K562 (cell line): ENCODE measurements around the gene DYNC2I2. TPM values are rescaled to one million over a fixed set of nuclear protein-coding genes. Genes with fewer than 3 reads are reported as not detected.
A peak's percentile ranks its signal among the peaks of the same experiment; 100 is the strongest.
"Not testable (repeated sequence)": the region's sequence is repeated elsewhere in the genome, so short reads cannot be mapped to it uniquely, and the experiment has no call there.

ENCODE experiments used
- ATAC-seq: fragments of 200-7000 bp; cut with Tn5 transposase; 3 replicates; pipeline ENCODE4 v1.9.1; 2020; ENCODE audit warnings: moderate library complexity
- BruUV-seq: library from RNA; stranded (reverse); fragments of 400-500 nt; replicated peaks from 2 replicates; lab custom pipeline; 2021; lab: Mats Ljungman, UMichigan
- CTCF ChIA-PET: fragments of 300-600 bp; formaldehyde crosslinking; extraction: SDS; loops from one replicate; lab custom pipeline; 2021; ENCODE audit warnings: low intra/inter-chr PET ratio; lab: Yijun Ruan, JAX
- POLR2A ChIA-PET: fragments of 300-600, 350-650 bp; sonication (Branson Sonifier 250); formaldehyde crosslinking; extraction: SDS; loops from one replicate; lab custom pipeline; 2021; ENCODE audit warnings: antibody characterized with exemption, inconsistent platforms; lab: Yijun Ruan, JAX
- DNase-seq, 4 experiments: peaks; one replicate each; pipeline versions ENCODE4 v3.0.0 to v3.0.0-alpha.2; 2011 to 2018; ENCODE audit warnings: low spot score in 3 of 4, mixed read lengths in 3 of 4; ENCODE audit errors: extremely low read depth in 1 of 4
- FAIRE-seq: peaks from 2 replicates; lab custom pipeline; 2011; peaks lifted over from hg19 to GRCh38; lab: Jason Lieb, UNC
- H2AFZ ChIP-seq: 2 replicates; pipeline ENCODE4 v1.6.0; 2011; ENCODE audit warnings: low read depth, low read length, control low read depth, inconsistent platforms
- H3K27ac ChIP-seq: fragments of 200-600 bp; 3 replicates; pipeline ENCODE4 v1.8.0; 2011; ENCODE audit warnings: low read depth, mild to moderate bottlenecking, control low read depth, inconsistent platforms, low read length, moderate library complexity, mixed read lengths; ENCODE audit errors: extremely low read depth
- H3K27me3 ChIP-seq, 2 experiments: fragments of 300-600 bp in 1 of 2; 2 replicates in 1 of 2; 3 replicates in 1 of 2; pipeline versions ENCODE4 v1.6.0 to v1.8.0; 2011; ENCODE audit warnings: inconsistent platforms in 2 of 2, low read length in 2 of 2, mild to moderate bottlenecking in 1 of 2, mixed read lengths in 1 of 2, moderate library complexity in 1 of 2; ENCODE audit not compliant: control insufficient read depth in 2 of 2, insufficient read depth in 2 of 2
- H3K36me3 ChIP-seq: fragments of 300-600 bp; 3 replicates; pipeline ENCODE4 v1.8.0; 2011; ENCODE audit warnings: mild to moderate bottlenecking, low read length, inconsistent platforms; ENCODE audit not compliant: control insufficient read depth, insufficient read depth
- H3K4me1 ChIP-seq, 2 experiments: fragments of 200-600 bp in 1 of 2; replicated peaks in 1 of 2; 2 replicates in 1 of 2; 3 replicates in 1 of 2; pipeline versions ENCODE4 v1.5.1 to v1.8.0; 2011; ENCODE audit warnings: inconsistent platforms in 2 of 2, low read length in 2 of 2, mild to moderate bottlenecking in 1 of 2, mixed read lengths in 1 of 2, moderate library complexity in 1 of 2; ENCODE audit not compliant: control insufficient read depth in 2 of 2, insufficient read depth in 2 of 2
- H3K4me2 ChIP-seq: 2 replicates; pipeline ENCODE4 v1.6.1; 2011; ENCODE audit warnings: low read length, control low read depth, inconsistent platforms, mixed read lengths; ENCODE audit not compliant: insufficient read depth
- H3K4me3 ChIP-seq: fragments of 200-600 bp; sonication (generic), shearing (Covaris generic); 2 replicates; pipeline ENCODE4 v1.5.1; 2016; ENCODE audit warnings: control low read depth, inconsistent platforms
- H3K79me2 ChIP-seq: fragments of 200-600 bp; 3 replicates; pipeline ENCODE4 v1.8.0; 2011; ENCODE audit warnings: low read length, inconsistent platforms; ENCODE audit not compliant: control insufficient read depth, insufficient read depth
- H3K9ac ChIP-seq, 2 experiments: 2 replicates each; pipeline versions ENCODE4 v1.6.0 to v1.6.1; 2011; ENCODE audit warnings: low read depth in 2 of 2, low read length in 2 of 2, control low read depth in 1 of 2, inconsistent platforms in 1 of 2, mild to moderate bottlenecking in 1 of 2, mixed read lengths in 1 of 2; ENCODE audit not compliant: insufficient read depth in 1 of 2
- H3K9me1 ChIP-seq: one replicate; pipeline ENCODE4 v1.6.0; 2011; ENCODE audit warnings: inconsistent platforms, mild to moderate bottlenecking, low read length, moderate library complexity; ENCODE audit not compliant: control insufficient read depth, insufficient read depth
- H3K9me3 ChIP-seq: replicated peaks from 2 replicates; pipeline ENCODE4 v1.5.1; 2011; ENCODE audit warnings: low read depth, low read length, inconsistent platforms; ENCODE audit not compliant: control insufficient read depth, insufficient read depth
- H4K20me1 ChIP-seq: replicated peaks from 2 replicates; pipeline ENCODE4 v1.6.1; 2011; ENCODE audit warnings: low read length, inconsistent platforms, mixed read lengths; ENCODE audit not compliant: control insufficient read depth, insufficient read depth
- BCOR ChIP-seq: fragments of 450-650 bp; IDR thresholded peaks from 2 replicates; pipeline ENCODE4 v1.6.1; 2016
- PTBP1 ChIP-seq: fragments of 200-400 bp; formaldehyde crosslinking; IDR thresholded peaks from 2 replicates; pipeline ENCODE4 v1.6.1; 2017; ENCODE audit warnings: low read depth, low read length
- SMARCA5 ChIP-seq: fragments of 450-650 bp; IDR thresholded peaks from 2 replicates; pipeline ENCODE4 v1.6.1; 2016
- ZFX ChIP-seq: sonication (generic); formaldehyde crosslinking; IDR thresholded peaks from 2 replicates; pipeline ENCODE4 v1.8.0; 2022; ENCODE audit warnings: mild to moderate bottlenecking, missing genetic modification reagents, moderate library complexity
- ZNF121 ChIP-seq: sonication (generic); formaldehyde crosslinking; conservative IDR thresholded peaks from 2 replicates; pipeline ENCODE4 v1.8.0; 2022; ENCODE audit warnings: missing genetic modification reagents
- WGBS: fragments of 100-300 bp; shearing (Covaris generic); methylation state at CpG from one replicate; pipeline ENCODE4 v1.1.6; 2016; ENCODE audit warnings: low coverage, mixed read lengths; ENCODE audit not compliant: insufficient coverage; ENCODE audit errors: missing lambda C conversion rate; 5-methylcytosine and 5-hydroxymethylcytosine counted together
- in situ Hi-C: fragments of 300-500 bp; cut with MboI; formaldehyde crosslinking; loops from 4 replicates; pipeline ENCODE4 v1.15.0; 2018; ENCODE audit warnings: inconsistent platforms, mixed read lengths
- intact Hi-C: fragments of 100-400 bp; cut with micrococcal nuclease; formaldehyde crosslinking; loops from 2 replicates; pipeline ENCODE4 v1.14.2; 2022
- polyA plus RNA-seq, 8 experiments: library from polyadenylated mRNA; depleted of rRNA in 4 of 8; stranded (reverse) in 5 of 8; unstranded in 3 of 8; fragments of >200 nt; fragmentation: Nextera tagmentation in 2 of 8; fragmentation: Illumina TruSeq in 1 of 8; extraction: Ambion mirVana in 2 of 8; extraction: Trizol in 1 of 8; gene quantifications; 2 replicates each; pipeline versions ENCODE4 v1.2.1 to v1.2.3, GENCODE V29; 2011 to 2014; ENCODE audit warnings: inconsistent platforms in 1 of 8, missing spikeins in 1 of 8
- total RNA-seq, 7 experiments: library from RNA; depleted of rRNA in 6 of 7; stranded (reverse); fragments of >200 nt in 6 of 7; fragmentation: Illumina TruSeq in 2 of 7; extraction: Trizol in 2 of 7; gene quantifications; 2 replicates each; pipeline versions ENCODE4 v1.2.1 to v1.2.3, GENCODE V29; 2011 to 2021; ENCODE audit warnings: low replicate concordance in 1 of 7
- TF ChIP-seq, protein P1 (sequence below): sonication (generic); formaldehyde crosslinking; IDR thresholded peaks from 2 replicates; pipeline ENCODE4 v1.9.0; 2022; ENCODE audit warnings: mild to moderate bottlenecking, missing genetic modification reagents
- TF ChIP-seq, protein P2 (sequence below): sonication (generic); formaldehyde crosslinking; IDR thresholded peaks from 2 replicates; pipeline ENCODE4 v1.8.0; 2022; ENCODE audit warnings: missing genetic modification reagents, mild to moderate bottlenecking, moderate library complexity, borderline replicate concordance
- TF ChIP-seq, protein P3 (sequence below): sonication (generic); formaldehyde crosslinking; IDR thresholded peaks from 2 replicates; pipeline ENCODE4 v1.8.1; 2023; ENCODE audit warnings: mild to moderate bottlenecking, missing genetic modification reagents
- TF ChIP-seq, protein P4 (sequence below), 3 experiments: IDR thresholded peaks in 2 of 3; conservative IDR thresholded peaks in 1 of 3; 2 replicates each; pipeline ENCODE4 v1.5.1; 2011 to 2012; ENCODE audit warnings: low read length in 3 of 3, mild to moderate bottlenecking in 3 of 3, control low read depth in 2 of 3, improper control_type of control experiment in 1 of 3, inconsistent platforms in 1 of 3, low read depth in 1 of 3, mixed read lengths in 1 of 3, moderate library complexity in 1 of 3; ENCODE audit not compliant: insufficient read depth in 2 of 3

The DYNC2I2 gene
- total and polyA plus RNA-seq, 9 of the 15 experiments (the other 6 are each of a cell fraction or from before 2014, with no cell fraction given): 1.5 to 249 (median 70.0) TPM

DNA sequence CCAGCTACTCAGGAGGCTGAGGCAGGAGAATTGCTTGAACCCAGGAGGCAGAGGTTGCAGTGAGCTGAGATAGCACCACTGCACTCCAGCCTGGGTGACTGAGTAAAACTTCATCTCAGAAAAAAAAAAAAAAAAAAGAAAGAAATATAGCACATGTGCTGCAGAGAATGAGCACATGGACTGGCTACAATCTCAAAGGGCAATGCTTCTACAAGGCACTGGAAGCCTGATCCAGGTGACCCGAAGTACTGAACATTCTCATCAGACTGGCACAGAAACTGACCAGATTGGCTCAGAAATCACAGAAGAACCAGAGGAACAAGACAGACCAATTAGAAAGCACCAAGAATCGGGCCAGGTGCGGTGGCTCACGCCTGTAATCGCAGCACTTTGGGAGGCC is 4.8 kb downstream of the DYNC2I2 start:
- ChIA-PET POLR2A (interaction anchor here (2.0 kb wide), 1 partner anchor 1019 kb away, joined by 8 read pairs; no protein-coding TSS in a partner anchor), CTCF (no interaction called here)
- Histone ChIP-seq H3K9ac (peak overlapping the region in 1 of 2 experiments; percentile 18; a peak in 1 of 4 replicates), H3K27ac (no peak overlapping the region), H3K9me1 (no peaks in the 10 kb centered on the region), H3K4me1 (peaks cover 2 to 25% of the 10 kb centered on the region in 2 experiments; a peak in 3 of 5 replicates), H3K4me2 (no peak overlapping the region), H3K79me2 (peaks cover 46% of the 10 kb centered on the region), H3K4me3 (no peak overlapping the region), H2AFZ (no peak overlapping the region), H4K20me1 (no peaks in the 10 kb centered on the region), H3K36me3 (peaks cover 23% of the 10 kb centered on the region; the same call in 2 of the 3 replicates), H3K9me3 (no peaks in the 10 kb centered on the region), H3K27me3 (no peaks in the 10 kb centered on the region; a peak in 1 of 5 replicates)
- intact Hi-C loops: no loop called here
- in situ Hi-C loops: loop anchor here (5.0 kb wide), 1 partner anchor 1021 kb away; no protein-coding TSS in a partner anchor
- DNase-seq (no peak), FAIRE-seq (no peak), ATAC-seq (no peak)
- BruUV-seq: no TSS peak
- WGBS: 94% methylated on average over 5 of the region's 5 CpGs
- TF ChIP-seq, protein P1, sequence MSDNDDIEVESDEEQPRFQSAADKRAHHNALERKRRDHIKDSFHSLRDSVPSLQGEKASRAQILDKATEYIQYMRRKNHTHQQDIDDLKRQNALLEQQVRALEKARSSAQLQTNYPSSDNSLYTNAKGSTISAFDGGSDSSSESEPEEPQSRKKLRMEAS (CRISPR knock-in tag): peak; percentile 51
- no peak for TF ChIP-seq PTBP1

DNA sequence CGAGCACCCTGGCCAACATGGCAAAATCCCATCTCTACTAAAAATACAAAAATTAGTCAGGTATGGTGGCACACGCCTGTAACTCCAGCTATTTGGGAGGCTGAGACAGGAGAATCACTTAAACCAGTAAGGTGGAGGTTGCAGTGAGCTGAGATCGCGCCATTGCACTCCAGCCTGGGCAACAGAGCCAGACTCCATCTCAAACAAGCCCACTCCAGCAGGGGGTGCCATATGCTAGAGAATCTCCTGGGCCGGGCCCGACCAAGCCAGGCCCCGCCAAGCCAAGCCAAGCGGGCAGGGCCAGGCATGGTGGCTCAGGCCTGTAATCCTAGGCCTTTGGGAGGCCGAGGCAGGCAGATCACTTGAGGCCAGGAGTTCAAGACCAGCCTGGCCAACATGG is 8.4 kb downstream of the DYNC2I2 start:
- H3K27ac ChIP-seq: not testable (repeated sequence)
- TF ChIP-seq, protein P2, sequence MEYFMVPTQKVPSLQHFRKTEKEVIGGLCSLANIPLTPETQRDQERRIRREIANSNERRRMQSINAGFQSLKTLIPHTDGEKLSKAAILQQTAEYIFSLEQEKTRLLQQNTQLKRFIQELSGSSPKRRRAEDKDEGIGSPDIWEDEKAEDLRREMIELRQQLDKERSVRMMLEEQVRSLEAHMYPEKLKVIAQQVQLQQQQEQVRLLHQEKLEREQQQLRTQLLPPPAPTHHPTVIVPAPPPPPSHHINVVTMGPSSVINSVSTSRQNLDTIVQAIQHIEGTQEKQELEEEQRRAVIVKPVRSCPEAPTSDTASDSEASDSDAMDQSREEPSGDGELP (CRISPR knock-in tag): peak; percentile 42; the same call in 1 of the 2 replicates
- TF ChIP-seq SMARCA5 (peak; percentile 66; the same call in 1 of the 2 replicates), ZNF121 (CRISPR knock-in tag) (peak; percentile 99), ZFX (CRISPR knock-in tag) (peak; percentile 29; the same call in 1 of the 2 replicates), BCOR (peak; percentile 64; the same call in 1 of the 2 replicates)
- TF ChIP-seq, protein P3, sequence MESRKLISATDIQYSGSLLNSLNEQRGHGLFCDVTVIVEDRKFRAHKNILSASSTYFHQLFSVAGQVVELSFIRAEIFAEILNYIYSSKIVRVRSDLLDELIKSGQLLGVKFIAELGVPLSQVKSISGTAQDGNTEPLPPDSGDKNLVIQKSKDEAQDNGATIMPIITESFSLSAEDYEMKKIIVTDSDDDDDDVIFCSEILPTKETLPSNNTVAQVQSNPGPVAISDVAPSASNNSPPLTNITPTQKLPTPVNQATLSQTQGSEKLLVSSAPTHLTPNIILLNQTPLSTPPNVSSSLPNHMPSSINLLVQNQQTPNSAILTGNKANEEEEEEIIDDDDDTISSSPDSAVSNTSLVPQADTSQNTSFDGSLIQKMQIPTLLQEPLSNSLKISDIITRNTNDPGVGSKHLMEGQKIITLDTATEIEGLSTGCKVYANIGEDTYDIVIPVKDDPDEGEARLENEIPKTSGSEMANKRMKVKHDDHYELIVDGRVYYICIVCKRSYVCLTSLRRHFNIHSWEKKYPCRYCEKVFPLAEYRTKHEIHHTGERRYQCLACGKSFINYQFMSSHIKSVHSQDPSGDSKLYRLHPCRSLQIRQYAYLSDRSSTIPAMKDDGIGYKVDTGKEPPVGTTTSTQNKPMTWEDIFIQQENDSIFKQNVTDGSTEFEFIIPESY (CRISPR knock-in tag): peak; percentile 100
- TF ChIP-seq, protein P4, sequence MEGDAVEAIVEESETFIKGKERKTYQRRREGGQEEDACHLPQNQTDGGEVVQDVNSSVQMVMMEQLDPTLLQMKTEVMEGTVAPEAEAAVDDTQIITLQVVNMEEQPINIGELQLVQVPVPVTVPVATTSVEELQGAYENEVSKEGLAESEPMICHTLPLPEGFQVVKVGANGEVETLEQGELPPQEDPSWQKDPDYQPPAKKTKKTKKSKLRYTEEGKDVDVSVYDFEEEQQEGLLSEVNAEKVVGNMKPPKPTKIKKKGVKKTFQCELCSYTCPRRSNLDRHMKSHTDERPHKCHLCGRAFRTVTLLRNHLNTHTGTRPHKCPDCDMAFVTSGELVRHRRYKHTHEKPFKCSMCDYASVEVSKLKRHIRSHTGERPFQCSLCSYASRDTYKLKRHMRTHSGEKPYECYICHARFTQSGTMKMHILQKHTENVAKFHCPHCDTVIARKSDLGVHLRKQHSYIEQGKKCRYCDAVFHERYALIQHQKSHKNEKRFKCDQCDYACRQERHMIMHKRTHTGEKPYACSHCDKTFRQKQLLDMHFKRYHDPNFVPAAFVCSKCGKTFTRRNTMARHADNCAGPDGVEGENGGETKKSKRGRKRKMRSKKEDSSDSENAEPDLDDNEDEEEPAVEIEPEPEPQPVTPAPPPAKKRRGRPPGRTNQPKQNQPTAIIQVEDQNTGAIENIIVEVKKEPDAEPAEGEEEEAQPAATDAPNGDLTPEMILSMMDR (IDR thresholded peaks at IDR 0.05 in 2 of 3, conservative IDR thresholded peaks at IDR 0.05 in 1 of 3; ENCODE audit: insufficient read depth in 2 of 3, low read depth in 1 of 3, low read length in 3 of 3): peak; percentile 39 to 45 (median 42); a peak in 3 of 6 replicates

More for the DNA sequence above, 8.4 kb downstream of the DYNC2I2 start:
- H3K9me3 ChIP-seq, H3K9me1 ChIP-seq, CTCF ChIA-PET, H3K4me2 ChIP-seq, H4K20me1 ChIP-seq, BruUV-seq, H2AFZ ChIP-seq, H3K4me3 ChIP-seq, H3K4me1 ChIP-seq, FAIRE-seq, H3K27me3 ChIP-seq: not testable (repeated sequence)
- in situ Hi-C loops (loop anchor here (5.0 kb wide), 1 partner anchor 69 kb away; no protein-coding TSS in a partner anchor), intact Hi-C loops (loop anchor here (5.0 kb wide), 1 partner anchor 54 kb away; the partner anchor contains the start of gene PKN3)
- Histone ChIP-seq H3K36me3 (peaks cover 24% of the 10 kb centered on the region; the same call in 2 of the 3 replicates), H3K9ac (peak overlapping the region in 1 of 2 experiments; percentile 64; a peak in 1 of 4 replicates), H3K79me2 (peaks cover 35% of the 10 kb centered on the region)
- POLR2A ChIA-PET: interaction anchor here (0.7 to 1.3 kb wide), 4 partner anchors 9 to 212 kb away, joined by 3 to 5 read pairs (median 3); partner anchors contain the start of gene DYNC2I2
- WGBS: 91% methylated on average over 9 of the region's 9 CpGs
- DNase-seq: peak in 1 of 4 experiments; percentile 58
- ATAC-seq: peak; percentile 90
